Measurements from ENCODE around the gene TRIM72. TPM values are rescaled to one million over a fixed set of nuclear protein-coding genes. Genes with fewer than 3 reads are reported as not detected.

The TRIM72 gene
- total and polyA plus RNA-seq, 2 of the 8 experiments (the other 6 are each of a cell fraction or from before 2014, with no cell fraction given): 0.57 to 2.1 TPM

DNA sequence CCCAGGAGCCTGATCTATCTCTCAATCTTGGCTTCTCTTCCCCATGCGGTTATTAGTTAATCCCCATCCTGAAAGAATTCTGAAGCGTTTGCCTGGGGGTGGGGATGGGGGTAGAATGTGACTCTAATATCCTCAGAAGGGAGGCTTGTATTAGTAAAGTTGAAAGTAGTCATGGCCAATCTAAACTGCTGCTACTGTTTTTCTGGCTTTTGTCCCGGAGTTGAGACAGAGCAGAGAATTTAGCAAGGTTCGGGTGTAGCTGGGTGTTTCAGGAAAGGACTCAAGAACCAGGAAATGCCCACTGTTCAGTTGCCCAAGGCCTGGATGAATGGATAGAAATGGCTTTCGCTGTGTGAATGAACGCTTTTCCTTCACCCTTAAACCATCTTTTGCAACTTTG is 28.3 kb downstream of the TRIM72 start:
- 78% methylated on average over 6 of the region's 6 CpGs; no CpG with 5 or more reads in 1 of the 2 experiments for WGBS, 2 experiments (ENCODE audit: extremely low coverage in 1 of 2, insufficient coverage in 1 of 2, insufficient read length in 1 of 2, insufficient replicate concordance in 2 of 2, low coverage in 1 of 2, low lambda C conversion rate in 2 of 2, missing lambda C conversion rate in 1 of 2)
- no peaks in the 10 kb centered on the region for H3K36me3 ChIP-seq (ENCODE audit: control insufficient read depth in 2 of 4, insufficient read depth in 4 of 4, low read length in 3 of 4)
- no peak overlapping the region for H3K23ac ChIP-seq (ENCODE audit: insufficient read length)
- H4K20me1 ChIP-seq (replicated peaks in 1 of 2; ENCODE audit: control insufficient read depth in 1 of 2, insufficient read depth in 2 of 2, low read length in 2 of 2): no peaks in the 10 kb centered on the region
- no peak overlapping the region for H3K9ac ChIP-seq (replicated peaks in 1 of 4; ENCODE audit: extremely low read depth in 1 of 4, low read depth in 3 of 4, low read length in 3 of 4)
- no peaks in the 10 kb centered on the region for H3K27me3 ChIP-seq (replicated peaks in 1 of 4; ENCODE audit: control insufficient read depth in 3 of 4, extremely low read depth in 1 of 4, insufficient read depth in 3 of 4, low read length in 3 of 4)
- H3K9me3 ChIP-seq (ENCODE audit: insufficient read depth in 2 of 2, low read depth in 1 of 2, low read length in 1 of 2): no peaks in the 10 kb centered on the region
- no peak overlapping the region for H2BK5ac ChIP-seq (ENCODE audit: low read depth, low read length)
- ChIA-PET POLR2A (ENCODE audit: partially characterized antibody) (interaction anchor here (1.0 to 1.5 kb wide), 2 partner anchors 45 to 60 kb away, joined by 3 to 4 read pairs; no protein-coding TSS in a partner anchor), CTCF (ENCODE audit: partially characterized antibody) (no interaction called here)
- H3K23me2 ChIP-seq (ENCODE audit: low read depth, low read length): no peaks in the 10 kb centered on the region
- H3K18ac ChIP-seq (ENCODE audit: extremely low read depth, low read length): no peak overlapping the region
- no peak overlapping the region for H4K5ac ChIP-seq (ENCODE audit: insufficient read length, low read depth, low read length)
- H3K4me2 ChIP-seq (ENCODE audit: insufficient read depth in 1 of 2, low read depth in 2 of 2, low read length in 2 of 2): no peak overlapping the region
- no peak overlapping the region for H2BK12ac ChIP-seq (ENCODE audit: low read depth, low read length)
- no peak overlapping the region for H4K8ac ChIP-seq (ENCODE audit: extremely low read depth, insufficient read depth, low read length)
- H2AFZ ChIP-seq (ENCODE audit: low read length): peak overlapping the region; percentile 65
- no peak overlapping the region for H3K56ac ChIP-seq (replicated peaks; ENCODE audit: insufficient read length, low read depth, low read length)
- no peak overlapping the region for H3K27ac ChIP-seq (ENCODE audit: low read depth, low read length)
- no peak overlapping the region for H3K4me3 ChIP-seq (ENCODE audit: extremely low read depth in 1 of 4, insufficient read depth in 2 of 4, low read depth in 3 of 4, low read length in 4 of 4)
- H2BK15ac ChIP-seq (ENCODE audit: low read length): no peak overlapping the region
- H2BK120ac ChIP-seq (replicated peaks; ENCODE audit: low read depth, low read length): no peak overlapping the region
- no peak overlapping the region for H2AK5ac ChIP-seq (ENCODE audit: low read depth, low read length)
- no peaks in the 10 kb centered on the region for H3K79me2 ChIP-seq (ENCODE audit: control insufficient read depth in 1 of 2, insufficient read depth in 2 of 2, low read length in 2 of 2)
- FAIRE-seq (no peak), DNase-seq (ENCODE audit: low read depth in 1 of 2, low spot score in 2 of 2) (no peak)
- H3K79me1 ChIP-seq (ENCODE audit: low read depth, low read length): no peaks in the 10 kb centered on the region
- peak overlapping the region; percentile 45 for H4K91ac ChIP-seq (replicated peaks; ENCODE audit: insufficient read length, low read length)
- no peak overlapping the region for H3K14ac ChIP-seq (ENCODE audit: insufficient read length)
- H2BK20ac ChIP-seq (ENCODE audit: low read length): 0 out of 2 replicates have a peak overlapping the region, but pooled peaks have one; percentile 10
- H3K4ac ChIP-seq (replicated peaks; ENCODE audit: insufficient read length, low read depth, low read length): no peak overlapping the region
- H3K4me1 ChIP-seq (replicated peaks in 1 of 4; ENCODE audit: control insufficient read depth in 3 of 4, insufficient read depth in 4 of 4, low read length in 3 of 4): peaks cover 0 to 13% (median 3%) of the 10 kb centered on the region in 4 experiments; a peak in 3 of 7 replicates
- no peak for TF ChIP-seq CBX8 (IDR thresholded peaks at IDR 0.05; ENCODE audit: borderline replicate concordance, low read depth, low read length)
- TF ChIP-seq RFX5 (IDR thresholded peaks at IDR 0.05; ENCODE audit: borderline replicate concordance, low read depth, low read length): no peak
- no peak for TF ChIP-seq ASH2L (IDR thresholded peaks at IDR 0.05; ENCODE audit: low read length)

Measured in H1 (cell line).